Measurements from ENCODE around the gene CRB1. TPM values are rescaled to one million over a fixed set of nuclear protein-coding genes. Genes with fewer than 3 reads are reported as not detected.

Gene CRB1
- total RNA-seq, 1 donor from 2014 or later: not detected

DNA sequence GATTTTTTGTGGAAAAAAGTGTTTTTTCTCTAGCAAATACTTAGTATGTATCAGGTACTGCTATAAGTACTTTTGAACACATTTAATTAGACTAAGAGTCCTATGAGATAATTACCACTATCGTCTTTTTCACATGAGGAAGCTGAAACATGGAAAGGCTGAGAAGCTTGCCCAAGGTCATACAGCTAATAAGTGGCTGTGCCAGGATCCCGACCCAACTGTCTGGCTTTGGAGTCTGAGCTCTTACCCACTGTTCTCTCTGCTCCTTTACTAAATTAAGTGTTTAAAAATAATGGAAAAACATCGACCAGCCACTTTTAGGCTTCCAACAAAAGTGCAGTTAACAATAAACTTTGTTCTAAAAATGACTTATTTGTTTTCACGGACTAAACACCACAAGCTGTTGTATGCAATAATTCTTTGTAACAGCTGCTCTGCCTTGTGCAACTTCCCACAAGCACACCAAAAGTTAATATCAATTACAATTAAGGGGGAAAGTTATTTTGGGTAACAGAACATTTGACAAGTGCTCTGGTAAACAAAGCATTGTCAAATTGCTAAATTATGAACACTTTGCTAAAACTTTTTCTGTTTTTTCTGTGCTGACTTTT, 75.7 kb downstream of the CRB1 start:
- Mint-ChIP-seq H3K27me3 (no peaks in the 10 kb centered on the region), H3K9me3 (ENCODE audit: low read depth) (peaks cover 2% of the 10 kb centered on the region), H3K36me3 (ENCODE audit: insufficient read depth) (no peaks in the 10 kb centered on the region), H3K4me1 (ENCODE audit: low read depth) (no peaks in the 10 kb centered on the region), H3K27ac (no peak overlapping the region), H3K4me3 (ENCODE audit: low read depth) (no peak overlapping the region)
- DNase-seq (ENCODE audit: low spot score, unreplicated experiment): no peak
- TF ChIP-seq, protein P1, sequence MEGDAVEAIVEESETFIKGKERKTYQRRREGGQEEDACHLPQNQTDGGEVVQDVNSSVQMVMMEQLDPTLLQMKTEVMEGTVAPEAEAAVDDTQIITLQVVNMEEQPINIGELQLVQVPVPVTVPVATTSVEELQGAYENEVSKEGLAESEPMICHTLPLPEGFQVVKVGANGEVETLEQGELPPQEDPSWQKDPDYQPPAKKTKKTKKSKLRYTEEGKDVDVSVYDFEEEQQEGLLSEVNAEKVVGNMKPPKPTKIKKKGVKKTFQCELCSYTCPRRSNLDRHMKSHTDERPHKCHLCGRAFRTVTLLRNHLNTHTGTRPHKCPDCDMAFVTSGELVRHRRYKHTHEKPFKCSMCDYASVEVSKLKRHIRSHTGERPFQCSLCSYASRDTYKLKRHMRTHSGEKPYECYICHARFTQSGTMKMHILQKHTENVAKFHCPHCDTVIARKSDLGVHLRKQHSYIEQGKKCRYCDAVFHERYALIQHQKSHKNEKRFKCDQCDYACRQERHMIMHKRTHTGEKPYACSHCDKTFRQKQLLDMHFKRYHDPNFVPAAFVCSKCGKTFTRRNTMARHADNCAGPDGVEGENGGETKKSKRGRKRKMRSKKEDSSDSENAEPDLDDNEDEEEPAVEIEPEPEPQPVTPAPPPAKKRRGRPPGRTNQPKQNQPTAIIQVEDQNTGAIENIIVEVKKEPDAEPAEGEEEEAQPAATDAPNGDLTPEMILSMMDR (IDR thresholded peaks at IDR 0.05; ENCODE audit: unreplicated experiment): no peak

DNA sequence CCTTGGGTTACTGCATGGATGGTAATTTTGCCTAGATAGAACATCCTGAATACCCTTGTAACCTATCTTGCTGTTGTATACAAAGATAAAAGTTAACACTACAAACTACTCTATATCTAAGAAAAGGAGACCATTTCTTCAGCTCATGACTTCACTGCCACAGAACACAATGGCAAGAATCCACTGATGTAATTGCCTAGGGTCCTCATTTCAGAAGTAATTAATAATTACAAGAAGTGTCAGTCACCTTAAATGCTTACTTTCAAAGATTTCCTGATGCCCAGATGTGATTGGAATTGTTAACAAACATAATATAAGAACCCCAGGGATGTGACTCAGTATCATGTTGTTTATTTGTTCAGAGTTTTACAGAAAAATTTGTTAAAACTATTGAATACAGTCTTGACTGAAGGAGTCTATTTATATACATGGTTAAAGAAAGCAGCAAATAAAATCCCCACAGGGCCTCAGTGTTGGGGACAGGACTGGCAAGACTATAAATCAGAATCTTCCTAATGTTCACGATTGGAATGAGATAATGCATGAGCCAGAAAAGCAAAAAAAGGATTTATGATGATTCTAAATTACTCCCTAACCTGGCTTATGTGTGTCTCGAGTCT, 83.9 kb downstream of the CRB1 start:
- no peak for DNase-seq (ENCODE audit: low spot score, unreplicated experiment)
- no peak overlapping the region for H3K27ac Mint-ChIP-seq
- no peak overlapping the region for H3K4me3 Mint-ChIP-seq (ENCODE audit: low read depth)
- no peaks in the 10 kb centered on the region for H3K9me3 Mint-ChIP-seq (ENCODE audit: low read depth)
- H3K27me3 Mint-ChIP-seq: no peaks in the 10 kb centered on the region
- no peaks in the 10 kb centered on the region for H3K4me1 Mint-ChIP-seq (ENCODE audit: low read depth)
- H3K36me3 Mint-ChIP-seq (ENCODE audit: insufficient read depth): no peaks in the 10 kb centered on the region
- TF ChIP-seq, protein P1 (IDR thresholded peaks at IDR 0.05; ENCODE audit: unreplicated experiment): no peak

DNA sequence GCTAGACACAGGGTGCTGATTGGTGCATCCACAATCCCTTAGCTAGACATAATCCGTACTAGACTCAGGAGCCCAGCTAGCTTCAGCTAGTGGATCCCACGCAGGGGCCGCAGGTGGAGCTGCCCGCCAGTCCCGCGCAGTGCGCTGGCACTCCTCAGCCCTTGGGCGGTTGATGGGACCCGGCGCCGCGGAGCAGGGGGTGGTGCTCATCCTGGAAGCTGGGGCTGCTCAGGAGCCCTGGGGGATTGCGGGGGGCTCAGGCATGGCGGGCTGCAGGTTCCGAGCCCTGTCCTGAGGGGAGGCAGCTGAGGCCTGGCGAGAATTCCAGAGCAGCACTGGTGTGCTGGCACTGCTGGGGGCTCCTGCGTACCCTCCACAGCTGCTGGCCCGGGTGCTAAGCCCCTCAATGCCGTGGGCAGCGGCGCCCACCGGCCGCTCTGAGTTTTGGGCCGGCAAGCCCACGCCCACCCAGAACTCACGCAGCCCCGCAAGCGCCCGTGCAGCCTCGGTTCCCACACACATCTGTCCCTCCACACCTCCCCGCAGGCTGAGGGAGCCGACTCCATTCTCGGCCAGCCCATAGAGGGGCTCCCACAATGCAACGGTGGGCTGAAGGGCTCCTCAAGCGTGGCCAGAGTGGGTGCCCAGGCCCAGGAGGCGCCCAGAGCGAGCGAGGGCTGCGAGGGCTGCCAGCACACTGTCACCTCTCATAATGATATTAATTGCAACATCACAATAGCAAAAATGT, 87.4 kb downstream of the CRB1 start:
- no peak for DNase-seq (ENCODE audit: low spot score, unreplicated experiment)
- no peak overlapping the region for H3K27ac Mint-ChIP-seq
- H3K9me3 Mint-ChIP-seq (ENCODE audit: low read depth): no peaks in the 10 kb centered on the region
- TF ChIP-seq, protein P1 (IDR thresholded peaks at IDR 0.05; ENCODE audit: unreplicated experiment): no peak
- no peaks in the 10 kb centered on the region for H3K36me3 Mint-ChIP-seq (ENCODE audit: insufficient read depth)
- H3K4me1 Mint-ChIP-seq (ENCODE audit: low read depth): no peaks in the 10 kb centered on the region
- H3K4me3 Mint-ChIP-seq (ENCODE audit: low read depth): no peak overlapping the region
- H3K27me3 Mint-ChIP-seq: no peaks in the 10 kb centered on the region

DNA sequence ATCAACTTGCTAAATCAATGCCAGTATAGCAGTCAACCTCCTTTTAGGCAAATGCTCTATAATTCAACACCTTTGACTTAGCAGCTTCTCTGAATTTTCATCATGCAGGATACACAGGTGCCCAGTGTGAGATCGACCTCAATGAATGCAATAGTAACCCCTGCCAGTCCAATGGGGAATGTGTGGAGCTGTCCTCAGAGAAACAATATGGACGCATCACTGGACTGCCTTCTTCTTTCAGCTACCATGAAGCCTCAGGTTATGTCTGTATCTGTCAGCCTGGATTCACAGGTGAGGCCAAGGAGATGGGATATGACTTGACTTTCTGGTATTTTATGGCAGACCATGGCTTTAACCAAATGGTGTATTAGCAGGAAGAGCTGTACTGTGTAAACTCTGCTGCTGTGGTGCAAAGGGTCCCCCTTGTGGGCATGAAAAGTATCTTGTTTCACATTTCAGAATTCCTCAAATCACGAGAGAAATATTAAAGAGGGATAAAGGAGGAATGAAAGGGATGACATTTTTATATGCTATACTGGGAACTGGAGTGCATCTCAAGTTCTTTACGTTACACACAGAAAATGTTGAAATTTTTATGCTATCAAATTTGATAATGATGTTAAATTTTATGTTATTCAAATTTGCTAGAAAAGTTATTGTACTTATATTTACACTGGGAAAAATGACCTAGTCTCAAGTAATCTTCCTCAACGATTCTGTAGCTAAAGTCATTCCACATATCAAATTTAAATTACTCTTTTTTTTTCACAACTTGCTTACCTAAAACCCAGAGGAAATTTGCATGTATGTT, 88.9 kb downstream of the CRB1 start:
- H3K4me3 Mint-ChIP-seq (ENCODE audit: low read depth): no peak overlapping the region
- no peaks in the 10 kb centered on the region for H3K36me3 Mint-ChIP-seq (ENCODE audit: insufficient read depth)
- no peaks in the 10 kb centered on the region for H3K4me1 Mint-ChIP-seq (ENCODE audit: low read depth)
- DNase-seq (ENCODE audit: low spot score, unreplicated experiment): no peak
- no peaks in the 10 kb centered on the region for H3K9me3 Mint-ChIP-seq (ENCODE audit: low read depth)
- no peaks in the 10 kb centered on the region for H3K27me3 Mint-ChIP-seq
- TF ChIP-seq, protein P1 (IDR thresholded peaks at IDR 0.05; ENCODE audit: unreplicated experiment): peak; percentile 73
- no peak overlapping the region for H3K27ac Mint-ChIP-seq

DNA sequence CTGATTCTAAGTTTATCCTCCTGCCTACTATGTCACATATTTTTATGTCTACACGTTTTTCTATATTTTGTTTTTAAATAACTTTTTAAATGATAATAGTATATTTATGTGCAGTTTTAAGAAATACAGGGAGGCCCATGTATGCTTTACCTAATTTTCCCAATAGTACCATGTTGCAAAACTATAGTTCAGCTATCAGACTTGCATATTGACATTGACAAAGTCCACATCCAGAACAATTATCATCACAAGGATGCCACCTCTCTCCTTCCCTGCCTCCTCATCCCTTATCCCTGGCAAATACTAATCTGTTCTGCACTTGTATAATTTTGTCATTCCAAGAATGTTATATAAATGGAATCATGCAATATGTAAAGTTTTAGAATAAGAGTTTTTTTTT, 90.9 kb downstream of the CRB1 start:
- Mint-ChIP-seq H3K4me1 (ENCODE audit: low read depth) (no peaks in the 10 kb centered on the region), H3K36me3 (ENCODE audit: insufficient read depth) (no peaks in the 10 kb centered on the region), H3K27me3 (no peaks in the 10 kb centered on the region), H3K27ac (no peak overlapping the region), H3K9me3 (ENCODE audit: low read depth) (no peaks in the 10 kb centered on the region), H3K4me3 (ENCODE audit: low read depth) (no peak overlapping the region)
- TF ChIP-seq, protein P1 (IDR thresholded peaks at IDR 0.05; ENCODE audit: unreplicated experiment): no peak
- DNase-seq (ENCODE audit: low spot score, unreplicated experiment): no peak

Data from progenitor cell of endocrine pancreas (in vitro differentiated cells).